Measurements from ENCODE around the gene MIP.

GRCh38 chr12:56451147-56451546, 3.3 kb downstream of the MIP start:
- TF ChIP-seq CTCF (IDR thresholded peaks at IDR 0.05; ENCODE audit: extremely low read depth in 1 of 2, insufficient read depth in 1 of 2, low read depth in 1 of 2, low read length in 2 of 2): no peak
- no peak for TF ChIP-seq POLR2A (IDR thresholded peaks at IDR 0.05; ENCODE audit: low read depth, low read length)
- TF ChIP-seq EZH2 (IDR thresholded peaks at IDR 0.05; ENCODE audit: borderline replicate concordance, low read depth, low read length, severe bottlenecking): no peak
- no peak for TF ChIP-seq MAX (IDR thresholded peaks at IDR 0.05; ENCODE audit: insufficient read depth, insufficient read length)
- no peak for TF ChIP-seq MYC (IDR thresholded peaks at IDR 0.05; ENCODE audit: low read depth, low read length)
- TF ChIP-seq POLR2AphosphoS5 (IDR thresholded peaks at IDR 0.05; ENCODE audit: insufficient read depth, low read depth, low read length): no peak
- no peak for TF ChIP-seq JUN (IDR thresholded peaks at IDR 0.05; ENCODE audit: borderline replicate concordance, insufficient read depth, insufficient read length, low read depth)
